K562 (cell line): ENCODE measurements around the gene RPN1. TPM values are rescaled to one million over a fixed set of nuclear protein-coding genes. Genes with fewer than 3 reads are reported as not detected.

Source experiments
- ATF2 ChIP-seq: sonication (generic); formaldehyde crosslinking; IDR thresholded peaks from 2 replicates; pipeline ENCODE4 v1.8.1; 2022; ENCODE audit warnings: missing genetic modification reagents
- CBX2 ChIP-seq: fragments of 200-600 bp; sonication (generic); IDR thresholded peaks from one replicate; pipeline ENCODE4 v1.6.1; 2012; ENCODE audit warnings: mild to moderate bottlenecking, low read length, inconsistent platforms; ENCODE audit not compliant: insufficient read depth, poor library complexity, severe bottlenecking
- DACH1 ChIP-seq: fragments of 450-650 bp; IDR thresholded peaks from 2 replicates; pipeline ENCODE4 v1.6.1; 2018; ENCODE audit not compliant: partially characterized antibody
- E2F5 ChIP-seq: sonication (generic); formaldehyde crosslinking; IDR thresholded peaks from 2 replicates; pipeline ENCODE4 v1.8.0; 2022; ENCODE audit warnings: mild to moderate bottlenecking, missing genetic modification reagents
- ELK3 ChIP-seq: fragments of 450-650 bp; formaldehyde crosslinking; IDR thresholded peaks from 2 replicates; pipeline ENCODE4 v1.4.0; 2020; ENCODE audit warnings: mild to moderate bottlenecking
- HDAC1 ChIP-seq, 2 experiments: fragments of 450-650 bp; IDR thresholded peaks; 2 replicates each; pipeline ENCODE4 v1.6.1; 2016 to 2017; ENCODE audit warnings: inconsistent platforms in 1 of 2, mild to moderate bottlenecking in 1 of 2, moderate library complexity in 1 of 2
- HDGF ChIP-seq: fragments of 450-650 bp; IDR thresholded peaks from 2 replicates; pipeline ENCODE4 v1.6.1; 2016
- IRF2 ChIP-seq: sonication (generic); formaldehyde crosslinking; IDR thresholded peaks from 2 replicates; pipeline ENCODE4 v1.8.1; 2022; ENCODE audit warnings: mild to moderate bottlenecking, missing genetic modification reagents
- KLF13 ChIP-seq: fragments of 450-650 bp; IDR thresholded peaks from 2 replicates; pipeline ENCODE4 v1.6.1; 2016; ENCODE audit warnings: missing genetic modification characterization, low read depth, mild to moderate bottlenecking, missing compliant biosample characterization, moderate library complexity, borderline replicate concordance
- MBD1 ChIP-seq: fragments of 250-450 bp; sonication (Bioruptor Pico); IDR thresholded peaks from 2 replicates; pipeline ENCODE4 v1.8.0; 2022; ENCODE audit warnings: inconsistent platforms
- MXD1 ChIP-seq: fragments of 250-450 bp; sonication (Bioruptor Pico); IDR thresholded peaks from 2 replicates; pipeline ENCODE4 v1.8.0; 2021; ENCODE audit warnings: borderline replicate concordance, mild to moderate bottlenecking, moderate library complexity; ENCODE audit not compliant: poor library complexity, severe bottlenecking
- NFE2 ChIP-seq: IDR thresholded peaks from 2 replicates; pipeline ENCODE4 v1.6.1; 2014; ENCODE audit warnings: antibody characterized with exemption, low read depth
- NR2C2 ChIP-seq, 2 experiments: fragments of 200-800 bp in 1 of 2; sonication (Bioruptor generic) in 1 of 2; sonication (generic) in 1 of 2; formaldehyde crosslinking in 1 of 2; IDR thresholded peaks; 2 replicates each; pipeline versions ENCODE4 v1.6.1 to v1.8.0; 2016 to 2022; ENCODE audit warnings: mild to moderate bottlenecking in 1 of 2, missing compliant biosample characterization in 1 of 2, missing genetic modification characterization in 1 of 2, missing genetic modification reagents in 1 of 2
- PHF8 ChIP-seq: fragments of 200-600 bp; sonication (generic); IDR thresholded peaks from 2 replicates; pipeline ENCODE4 v1.6.1; 2012; ENCODE audit warnings: mixed run types, mild to moderate bottlenecking, inconsistent platforms, low read length, moderate library complexity, borderline replicate concordance
- SMARCA4 ChIP-seq: fragments of 450-650 bp; IDR thresholded peaks from 2 replicates; pipeline ENCODE4 v1.6.1; 2016
- STAG1 ChIP-seq: sonication (generic); formaldehyde crosslinking; IDR thresholded peaks from 2 replicates; pipeline ENCODE4 v1.5.0; 2020; ENCODE audit warnings: missing genetic modification reagents, borderline replicate concordance
- TRIM24 ChIP-seq, 2 experiments: fragments of 450-650 bp; IDR thresholded peaks; 2 replicates each; pipeline ENCODE4 v1.6.1; 2016
- XRCC3 ChIP-seq: fragments of 450-650 bp; IDR thresholded peaks from 2 replicates; pipeline ENCODE4 v1.6.1; 2017; ENCODE audit warnings: mild to moderate bottlenecking, moderate library complexity
- ZBTB17 ChIP-seq: fragments of 450-650 bp; formaldehyde crosslinking; IDR thresholded peaks from 2 replicates; pipeline ENCODE4 v1.4.0; 2020; ENCODE audit warnings: mild to moderate bottlenecking
- ZNF121 ChIP-seq: sonication (generic); formaldehyde crosslinking; conservative IDR thresholded peaks from 2 replicates; pipeline ENCODE4 v1.8.0; 2022; ENCODE audit warnings: missing genetic modification reagents
- ZNF174 ChIP-seq: fragments of 250-450 bp; sonication (Bioruptor Pico); IDR thresholded peaks from 2 replicates; pipeline ENCODE4 v1.4.0; 2020; ENCODE audit warnings: mild to moderate bottlenecking
- ZZZ3 ChIP-seq: fragments of 450-650 bp; IDR thresholded peaks from 2 replicates; pipeline ENCODE4 v1.6.1; 2016; ENCODE audit warnings: antibody characterized with exemption, mild to moderate bottlenecking, moderate library complexity
- polyA plus RNA-seq, 8 experiments: library from polyadenylated mRNA; depleted of rRNA in 4 of 8; stranded (reverse) in 5 of 8; unstranded in 3 of 8; fragments of >200 nt; fragmentation: Nextera tagmentation in 2 of 8; fragmentation: Illumina TruSeq in 1 of 8; extraction: Ambion mirVana in 2 of 8; extraction: Trizol in 1 of 8; gene quantifications; 2 replicates each; pipeline versions ENCODE4 v1.2.1 to v1.2.3, GENCODE V29; 2011 to 2014; ENCODE audit warnings: inconsistent platforms in 1 of 8, missing spikeins in 1 of 8
- total RNA-seq, 7 experiments: library from RNA; depleted of rRNA in 6 of 7; stranded (reverse); fragments of >200 nt in 6 of 7; fragmentation: Illumina TruSeq in 2 of 7; extraction: Trizol in 2 of 7; gene quantifications; 2 replicates each; pipeline versions ENCODE4 v1.2.1 to v1.2.3, GENCODE V29; 2011 to 2021; ENCODE audit warnings: low replicate concordance in 1 of 7
- TF ChIP-seq, protein P1 (sequence below): sonication (generic); IDR thresholded peaks from 2 replicates; pipeline ENCODE4 v1.6.1; 2016

The RPN1 gene
- total and polyA plus RNA-seq, 9 of the 15 experiments (the other 6 are each of a cell fraction or from before 2014, with no cell fraction given) = 39.5 to 300 (median 148) TPM

GRCh38 chr3:128573707-128574162, 76.9 kb downstream of the RPN1 start (continued):
- TF ChIP-seq NFE2 = peak; percentile 43; the same call in 1 of the 2 replicates
- TF ChIP-seq IRF2 = no peak
- no peak for TF ChIP-seq TRIM24 (IDR thresholded peaks at IDR 0.05)
- no peak for TF ChIP-seq HDGF
- no peak for TF ChIP-seq ELK3
- no peak for TF ChIP-seq DACH1
- no peak for TF ChIP-seq ZBTB17 (CRISPR knock-in tag)
- TF ChIP-seq NR2C2 (CRISPR knock-in tag; IDR thresholded peaks at IDR 0.05) = no peak
- TF ChIP-seq NR2C2 (tag; IDR thresholded peaks at IDR 0.05) = no peak
- TF ChIP-seq KLF13 = no peak
- TF ChIP-seq ZNF174 (CRISPR knock-in tag) = no peak
- no peak for TF ChIP-seq E2F5 (CRISPR knock-in tag)
- TF ChIP-seq MBD1 (CRISPR knock-in tag) = no peak
- TF ChIP-seq STAG1 (CRISPR knock-in tag) = no peak
- TF ChIP-seq HDAC1 (IDR thresholded peaks at IDR 0.05) = 0 out of 4 replicates have a peak, but pooled peaks of 1 of the 2 experiments have one; percentile 36
- no peak for TF ChIP-seq XRCC3
- no peak for TF ChIP-seq ZNF121 (CRISPR knock-in tag)
- TF ChIP-seq, protein P1, sequence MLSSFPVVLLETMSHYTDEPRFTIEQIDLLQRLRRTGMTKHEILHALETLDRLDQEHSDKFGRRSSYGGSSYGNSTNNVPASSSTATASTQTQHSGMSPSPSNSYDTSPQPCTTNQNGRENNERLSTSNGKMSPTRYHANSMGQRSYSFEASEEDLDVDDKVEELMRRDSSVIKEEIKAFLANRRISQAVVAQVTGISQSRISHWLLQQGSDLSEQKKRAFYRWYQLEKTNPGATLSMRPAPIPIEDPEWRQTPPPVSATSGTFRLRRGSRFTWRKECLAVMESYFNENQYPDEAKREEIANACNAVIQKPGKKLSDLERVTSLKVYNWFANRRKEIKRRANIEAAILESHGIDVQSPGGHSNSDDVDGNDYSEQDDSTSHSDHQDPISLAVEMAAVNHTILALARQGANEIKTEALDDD = no peak
- no peak for TF ChIP-seq PHF8
- no peak for TF ChIP-seq CBX2
- no peak for TF ChIP-seq MXD1 (CRISPR knock-in tag)
- no peak for TF ChIP-seq SMARCA4
- no peak for TF ChIP-seq ATF2 (CRISPR knock-in tag)
- TF ChIP-seq ZZZ3 = no peak
